OCI-LY1 (cell line): ENCODE results near the gene NUP133.

Experiments
- EZH2 ChIP-seq: fragments of 200-600 bp; sonication (generic), shearing (Covaris generic); IDR thresholded peaks from 2 replicates; pipeline ENCODE4 v1.8.0; 2017; ENCODE audit warnings: borderline replicate concordance, mixed run types, mild to moderate bottlenecking, antibody characterized with exemption, low read length, moderate library complexity, mixed read lengths
- TF ChIP-seq, protein P1 (sequence below): fragments of 200-600 bp; sonication (generic), shearing (Covaris generic); IDR thresholded peaks from 2 replicates; pipeline ENCODE4 v1.5.1; 2017; ENCODE audit warnings: mild to moderate bottlenecking, antibody characterized with exemption, low read length, moderate library complexity, mixed read lengths

GRCh38 chr1:229508823-229509337 lies 739 bp upstream of the NUP133 start:
- TF ChIP-seq, protein P1, sequence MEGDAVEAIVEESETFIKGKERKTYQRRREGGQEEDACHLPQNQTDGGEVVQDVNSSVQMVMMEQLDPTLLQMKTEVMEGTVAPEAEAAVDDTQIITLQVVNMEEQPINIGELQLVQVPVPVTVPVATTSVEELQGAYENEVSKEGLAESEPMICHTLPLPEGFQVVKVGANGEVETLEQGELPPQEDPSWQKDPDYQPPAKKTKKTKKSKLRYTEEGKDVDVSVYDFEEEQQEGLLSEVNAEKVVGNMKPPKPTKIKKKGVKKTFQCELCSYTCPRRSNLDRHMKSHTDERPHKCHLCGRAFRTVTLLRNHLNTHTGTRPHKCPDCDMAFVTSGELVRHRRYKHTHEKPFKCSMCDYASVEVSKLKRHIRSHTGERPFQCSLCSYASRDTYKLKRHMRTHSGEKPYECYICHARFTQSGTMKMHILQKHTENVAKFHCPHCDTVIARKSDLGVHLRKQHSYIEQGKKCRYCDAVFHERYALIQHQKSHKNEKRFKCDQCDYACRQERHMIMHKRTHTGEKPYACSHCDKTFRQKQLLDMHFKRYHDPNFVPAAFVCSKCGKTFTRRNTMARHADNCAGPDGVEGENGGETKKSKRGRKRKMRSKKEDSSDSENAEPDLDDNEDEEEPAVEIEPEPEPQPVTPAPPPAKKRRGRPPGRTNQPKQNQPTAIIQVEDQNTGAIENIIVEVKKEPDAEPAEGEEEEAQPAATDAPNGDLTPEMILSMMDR = no peak
- no peak for TF ChIP-seq EZH2
